ENCODE results near the gene TADA1. TPM values are rescaled to one million over a fixed set of nuclear protein-coding genes. Genes with fewer than 3 reads are reported as not detected.

Gene TADA1
- 9.6 to 13.4 TPM (median 12.4 TPM) in 5 replicates for total RNA-seq (2022; extraction: Qiagen RNA extraction; ENCODE audit: low read depth)

GRCh38 chr1:166875734-166876539 lies at the start of gene TADA1:
Gene TADA1 (minus strand): TSS chr1:166876264. CDS start chr1:166876233, 31 bp downstream.

GRCh38 chr1:166838766-166839599 lies 37.1 kb downstream of the TADA1 start, which contains the start of gene POGK:
Gene POGK (plus strand): TSS chr1:166839475. CDS start chr1:166840957, 1,482 bp downstream.

Other genes with a start within 250 kb of the TADA1 start
- gene POGK, start 36.8 kb downstream of the TADA1 start, total RNA-seq (2022; extraction: Qiagen RNA extraction; ENCODE audit: low read depth): 23.5 to 30.6 TPM (median 27.5 TPM) in 5 replicates
- gene ILDR2, start 99.3 kb upstream of the TADA1 start, total RNA-seq (2022; extraction: Qiagen RNA extraction; ENCODE audit: low read depth): 0.01 to 0.03 TPM in 2 of 5 replicates, not detected in the others
- gene MAEL, start 113.0 kb upstream of the TADA1 start, total RNA-seq (2022; extraction: Qiagen RNA extraction; ENCODE audit: low read depth): not detected in 5 replicates
- not detected in 5 replicates for gene GPA33, start 214.1 kb upstream of the TADA1 start, total RNA-seq (2022; extraction: Qiagen RNA extraction; ENCODE audit: low read depth)
- gene STYXL2, start 217.8 kb upstream of the TADA1 start, total RNA-seq (2022; extraction: Qiagen RNA extraction; ENCODE audit: low read depth): not detected in 5 replicates